ENCODE data around the gene NKX1-1. TPM values are rescaled to one million over a fixed set of nuclear protein-coding genes. Genes with fewer than 3 reads are reported as not detected.

Gene NKX1-1
- total RNA-seq, 1 donor from 2014 or later = not detected

- H3K27me3 Mint-ChIP-seq (ENCODE audit: unreplicated experiment) = no peaks in the 10 kb centered on the region
- TF ChIP-seq, protein P1, sequence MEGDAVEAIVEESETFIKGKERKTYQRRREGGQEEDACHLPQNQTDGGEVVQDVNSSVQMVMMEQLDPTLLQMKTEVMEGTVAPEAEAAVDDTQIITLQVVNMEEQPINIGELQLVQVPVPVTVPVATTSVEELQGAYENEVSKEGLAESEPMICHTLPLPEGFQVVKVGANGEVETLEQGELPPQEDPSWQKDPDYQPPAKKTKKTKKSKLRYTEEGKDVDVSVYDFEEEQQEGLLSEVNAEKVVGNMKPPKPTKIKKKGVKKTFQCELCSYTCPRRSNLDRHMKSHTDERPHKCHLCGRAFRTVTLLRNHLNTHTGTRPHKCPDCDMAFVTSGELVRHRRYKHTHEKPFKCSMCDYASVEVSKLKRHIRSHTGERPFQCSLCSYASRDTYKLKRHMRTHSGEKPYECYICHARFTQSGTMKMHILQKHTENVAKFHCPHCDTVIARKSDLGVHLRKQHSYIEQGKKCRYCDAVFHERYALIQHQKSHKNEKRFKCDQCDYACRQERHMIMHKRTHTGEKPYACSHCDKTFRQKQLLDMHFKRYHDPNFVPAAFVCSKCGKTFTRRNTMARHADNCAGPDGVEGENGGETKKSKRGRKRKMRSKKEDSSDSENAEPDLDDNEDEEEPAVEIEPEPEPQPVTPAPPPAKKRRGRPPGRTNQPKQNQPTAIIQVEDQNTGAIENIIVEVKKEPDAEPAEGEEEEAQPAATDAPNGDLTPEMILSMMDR (IDR thresholded peaks at IDR 0.05) = no peak
- no peak overlapping the region for H3K27ac Mint-ChIP-seq (ENCODE audit: unreplicated experiment)
- no peaks in the 10 kb centered on the region for H3K36me3 Mint-ChIP-seq (ENCODE audit: unreplicated experiment)
- H3K4me3 Mint-ChIP-seq (ENCODE audit: unreplicated experiment) = no peak overlapping the region
- H3K4me1 Mint-ChIP-seq (ENCODE audit: unreplicated experiment) = no peaks in the 10 kb centered on the region
- DNase-seq (ENCODE audit: extremely low spot score, unreplicated experiment) = no peak
- no peaks in the 10 kb centered on the region for H3K9me3 Mint-ChIP-seq (ENCODE audit: unreplicated experiment)
These were observed 4.7 kb downstream of the NKX1-1 start for GRCh38 chr4:1401409-1402020.

GRCh38 chr4:1400831-1401408 is 5.3 kb downstream of the NKX1-1 start:
- Mint-ChIP-seq H3K27ac (ENCODE audit: unreplicated experiment) (no peak overlapping the region), H3K36me3 (ENCODE audit: unreplicated experiment) (no peaks in the 10 kb centered on the region), H3K27me3 (ENCODE audit: unreplicated experiment) (no peaks in the 10 kb centered on the region), H3K4me1 (ENCODE audit: unreplicated experiment) (no peaks in the 10 kb centered on the region), H3K4me3 (ENCODE audit: unreplicated experiment) (no peak overlapping the region), H3K9me3 (ENCODE audit: unreplicated experiment) (no peaks in the 10 kb centered on the region)
- TF ChIP-seq, protein P1 (IDR thresholded peaks at IDR 0.05) = no peak
- DNase-seq (ENCODE audit: extremely low spot score, unreplicated experiment) = no peak

GRCh38 chr4:1400191-1400805 is 5.9 kb downstream of the NKX1-1 start:
- Mint-ChIP-seq H3K27me3 (ENCODE audit: unreplicated experiment) (no peaks in the 10 kb centered on the region), H3K4me3 (ENCODE audit: unreplicated experiment) (no peak overlapping the region), H3K36me3 (ENCODE audit: unreplicated experiment) (peaks cover 3% of the 10 kb centered on the region), H3K4me1 (ENCODE audit: unreplicated experiment) (no peaks in the 10 kb centered on the region), H3K27ac (ENCODE audit: unreplicated experiment) (no peak overlapping the region), H3K9me3 (ENCODE audit: unreplicated experiment) (no peaks in the 10 kb centered on the region)
- DNase-seq (ENCODE audit: extremely low spot score, unreplicated experiment) = no peak
- TF ChIP-seq, protein P1 (IDR thresholded peaks at IDR 0.05) = no peak

DNA sequence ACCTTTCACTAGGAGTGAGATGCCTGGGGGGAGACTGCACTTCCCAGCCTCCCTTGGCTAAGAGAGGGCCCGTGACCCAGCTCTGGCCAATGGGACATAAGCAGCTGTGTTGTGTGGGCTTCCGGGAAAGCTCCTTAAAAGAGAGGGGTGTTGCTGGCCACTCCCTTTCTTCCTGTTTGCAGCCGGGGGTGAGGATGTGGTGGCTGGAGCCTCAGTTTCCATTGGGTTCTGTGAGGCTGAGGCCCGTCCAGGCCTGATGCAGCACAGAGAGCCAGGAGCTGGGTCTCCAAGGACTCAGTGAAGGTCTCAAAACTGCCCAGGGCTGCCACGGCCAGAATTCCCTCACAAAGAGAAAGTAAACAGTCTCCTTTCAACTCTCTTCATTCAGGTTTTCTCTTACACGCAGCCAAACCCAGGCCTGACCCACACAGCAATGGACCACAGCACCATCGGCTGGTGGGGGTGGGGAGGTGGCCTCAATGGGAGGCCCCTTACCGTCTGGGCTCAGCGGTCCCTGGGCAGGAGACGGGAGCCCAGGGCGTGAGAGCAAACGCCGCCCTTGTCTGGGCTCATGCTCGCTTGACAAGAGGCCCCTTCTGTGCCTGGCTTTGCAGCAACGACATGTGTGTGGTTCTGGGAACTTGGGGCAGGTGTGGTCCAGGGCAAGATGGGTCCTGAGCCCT is 6.6 kb downstream of the NKX1-1 start:
- Mint-ChIP-seq H3K27me3 (ENCODE audit: unreplicated experiment) (no peaks in the 10 kb centered on the region), H3K4me3 (ENCODE audit: unreplicated experiment) (no peak overlapping the region), H3K9me3 (ENCODE audit: unreplicated experiment) (no peaks in the 10 kb centered on the region), H3K36me3 (ENCODE audit: unreplicated experiment) (peaks cover 3% of the 10 kb centered on the region), H3K4me1 (ENCODE audit: unreplicated experiment) (no peaks in the 10 kb centered on the region), H3K27ac (ENCODE audit: unreplicated experiment) (no peak overlapping the region)
- no peak for DNase-seq (ENCODE audit: extremely low spot score, unreplicated experiment)
- TF ChIP-seq, protein P1 (IDR thresholded peaks at IDR 0.05) = no peak
